K562 (cell line): ENCODE measurements around the gene GCK. TPM values are rescaled to one million over a fixed set of nuclear protein-coding genes. Genes with fewer than 3 reads are reported as not detected.

ENCODE experiments used
- ATAC-seq: fragments of 200-7000 bp; cut with Tn5 transposase; 3 replicates; pipeline ENCODE4 v1.9.1; 2020; ENCODE audit warnings: moderate library complexity
- BruUV-seq: library from RNA; stranded (reverse); fragments of 400-500 nt; replicated peaks from 2 replicates; lab custom pipeline; 2021; lab: Mats Ljungman, UMichigan
- CTCF ChIA-PET: fragments of 300-600 bp; formaldehyde crosslinking; extraction: SDS; loops from one replicate; lab custom pipeline; 2021; ENCODE audit warnings: low intra/inter-chr PET ratio; lab: Yijun Ruan, JAX
- POLR2A ChIA-PET: fragments of 300-600, 350-650 bp; sonication (Branson Sonifier 250); formaldehyde crosslinking; extraction: SDS; loops from one replicate; lab custom pipeline; 2021; ENCODE audit warnings: antibody characterized with exemption, inconsistent platforms; lab: Yijun Ruan, JAX
- DNase-seq, 4 experiments: peaks; one replicate each; pipeline versions ENCODE4 v3.0.0 to v3.0.0-alpha.2; 2011 to 2018; ENCODE audit warnings: low spot score in 3 of 4, mixed read lengths in 3 of 4; ENCODE audit errors: extremely low read depth in 1 of 4
- FAIRE-seq: peaks from 2 replicates; lab custom pipeline; 2011; peaks lifted over from hg19 to GRCh38; lab: Jason Lieb, UNC
- H2AFZ ChIP-seq: 2 replicates; pipeline ENCODE4 v1.6.0; 2011; ENCODE audit warnings: low read depth, low read length, control low read depth, inconsistent platforms
- H3K27ac ChIP-seq: fragments of 200-600 bp; 3 replicates; pipeline ENCODE4 v1.8.0; 2011; ENCODE audit warnings: low read depth, mild to moderate bottlenecking, control low read depth, inconsistent platforms, low read length, moderate library complexity, mixed read lengths; ENCODE audit errors: extremely low read depth
- H3K27me3 ChIP-seq, 2 experiments: fragments of 300-600 bp in 1 of 2; 2 replicates in 1 of 2; 3 replicates in 1 of 2; pipeline versions ENCODE4 v1.6.0 to v1.8.0; 2011; ENCODE audit warnings: inconsistent platforms in 2 of 2, low read length in 2 of 2, mild to moderate bottlenecking in 1 of 2, mixed read lengths in 1 of 2, moderate library complexity in 1 of 2; ENCODE audit not compliant: control insufficient read depth in 2 of 2, insufficient read depth in 2 of 2
- H3K36me3 ChIP-seq: fragments of 300-600 bp; 3 replicates; pipeline ENCODE4 v1.8.0; 2011; ENCODE audit warnings: mild to moderate bottlenecking, low read length, inconsistent platforms; ENCODE audit not compliant: control insufficient read depth, insufficient read depth
- H3K4me1 ChIP-seq, 2 experiments: fragments of 200-600 bp in 1 of 2; replicated peaks in 1 of 2; 2 replicates in 1 of 2; 3 replicates in 1 of 2; pipeline versions ENCODE4 v1.5.1 to v1.8.0; 2011; ENCODE audit warnings: inconsistent platforms in 2 of 2, low read length in 2 of 2, mild to moderate bottlenecking in 1 of 2, mixed read lengths in 1 of 2, moderate library complexity in 1 of 2; ENCODE audit not compliant: control insufficient read depth in 2 of 2, insufficient read depth in 2 of 2
- H3K4me2 ChIP-seq: 2 replicates; pipeline ENCODE4 v1.6.1; 2011; ENCODE audit warnings: low read length, control low read depth, inconsistent platforms, mixed read lengths; ENCODE audit not compliant: insufficient read depth
- H3K4me3 ChIP-seq: fragments of 200-600 bp; sonication (generic), shearing (Covaris generic); 2 replicates; pipeline ENCODE4 v1.5.1; 2016; ENCODE audit warnings: control low read depth, inconsistent platforms
- H3K79me2 ChIP-seq: fragments of 200-600 bp; 3 replicates; pipeline ENCODE4 v1.8.0; 2011; ENCODE audit warnings: low read length, inconsistent platforms; ENCODE audit not compliant: control insufficient read depth, insufficient read depth
- H3K9ac ChIP-seq, 2 experiments: 2 replicates each; pipeline versions ENCODE4 v1.6.0 to v1.6.1; 2011; ENCODE audit warnings: low read depth in 2 of 2, low read length in 2 of 2, control low read depth in 1 of 2, inconsistent platforms in 1 of 2, mild to moderate bottlenecking in 1 of 2, mixed read lengths in 1 of 2; ENCODE audit not compliant: insufficient read depth in 1 of 2
- H3K9me1 ChIP-seq: one replicate; pipeline ENCODE4 v1.6.0; 2011; ENCODE audit warnings: inconsistent platforms, mild to moderate bottlenecking, low read length, moderate library complexity; ENCODE audit not compliant: control insufficient read depth, insufficient read depth
- H3K9me3 ChIP-seq: replicated peaks from 2 replicates; pipeline ENCODE4 v1.5.1; 2011; ENCODE audit warnings: low read depth, low read length, inconsistent platforms; ENCODE audit not compliant: control insufficient read depth, insufficient read depth
- H4K20me1 ChIP-seq: replicated peaks from 2 replicates; pipeline ENCODE4 v1.6.1; 2011; ENCODE audit warnings: low read length, inconsistent platforms, mixed read lengths; ENCODE audit not compliant: control insufficient read depth, insufficient read depth
- POLR2H ChIP-seq: IDR thresholded peaks from 2 replicates; pipeline ENCODE4 v1.6.1; 2016; ENCODE audit warnings: missing genetic modification characterization, low read depth, mild to moderate bottlenecking, control low read depth, missing compliant biosample characterization, moderate library complexity
- RAD21 ChIP-seq, 2 experiments: fragments of 250-450 bp in 1 of 2; fragments of 450-650 bp in 1 of 2; sonication (Bioruptor Pico) in 1 of 2; formaldehyde crosslinking in 1 of 2; IDR thresholded peaks in 1 of 2; conservative IDR thresholded peaks in 1 of 2; 2 replicates each; pipeline versions ENCODE4 v1.4.0 to v1.8.0; 2020 to 2022; ENCODE audit warnings: mild to moderate bottlenecking in 2 of 2, moderate library complexity in 1 of 2
- USF1 ChIP-seq: sonication (generic); formaldehyde crosslinking; IDR thresholded peaks from 2 replicates; pipeline ENCODE4 v1.9.0; 2022; ENCODE audit warnings: mild to moderate bottlenecking, missing genetic modification reagents
- ZBTB40 ChIP-seq, 2 experiments: fragments of 450-650 bp in 1 of 2; sonication (generic) in 1 of 2; formaldehyde crosslinking in 1 of 2; IDR thresholded peaks; 2 replicates each; pipeline versions ENCODE4 v1.7.1 to v1.9.0; 2016 to 2022; ENCODE audit warnings: inconsistent platforms in 1 of 2, mild to moderate bottlenecking in 1 of 2, missing genetic modification reagents in 1 of 2
- ZNF165 ChIP-seq: fragments of 250-450 bp; sonication (Bioruptor Pico); IDR thresholded peaks from 2 replicates; pipeline ENCODE4 v1.4.0; 2020; ENCODE audit warnings: borderline replicate concordance
- ZNF445 ChIP-seq: fragments of 250-450 bp; sonication (Bioruptor Pico); IDR thresholded peaks from 2 replicates; pipeline ENCODE4 v1.4.0; 2020; ENCODE audit warnings: low read depth, mild to moderate bottlenecking, moderate library complexity
- WGBS: fragments of 100-300 bp; shearing (Covaris generic); methylation state at CpG from one replicate; pipeline ENCODE4 v1.1.6; 2016; ENCODE audit warnings: low coverage, mixed read lengths; ENCODE audit not compliant: insufficient coverage; ENCODE audit errors: missing lambda C conversion rate; 5-methylcytosine and 5-hydroxymethylcytosine counted together
- in situ Hi-C: fragments of 300-500 bp; cut with MboI; formaldehyde crosslinking; loops from 4 replicates; pipeline ENCODE4 v1.15.0; 2018; ENCODE audit warnings: inconsistent platforms, mixed read lengths
- intact Hi-C: fragments of 100-400 bp; cut with micrococcal nuclease; formaldehyde crosslinking; loops from 2 replicates; pipeline ENCODE4 v1.14.2; 2022
- polyA plus RNA-seq, 8 experiments: library from polyadenylated mRNA; depleted of rRNA in 4 of 8; stranded (reverse) in 5 of 8; unstranded in 3 of 8; fragments of >200 nt; fragmentation: Nextera tagmentation in 2 of 8; fragmentation: Illumina TruSeq in 1 of 8; extraction: Ambion mirVana in 2 of 8; extraction: Trizol in 1 of 8; gene quantifications; 2 replicates each; pipeline versions ENCODE4 v1.2.1 to v1.2.3, GENCODE V29; 2011 to 2014; ENCODE audit warnings: inconsistent platforms in 1 of 8, missing spikeins in 1 of 8
- total RNA-seq, 7 experiments: library from RNA; depleted of rRNA in 6 of 7; stranded (reverse); fragments of >200 nt in 6 of 7; fragmentation: Illumina TruSeq in 2 of 7; extraction: Trizol in 2 of 7; gene quantifications; 2 replicates each; pipeline versions ENCODE4 v1.2.1 to v1.2.3, GENCODE V29; 2011 to 2021; ENCODE audit warnings: low replicate concordance in 1 of 7

The GCK gene
- total and polyA plus RNA-seq, 9 of the 15 experiments (the other 6 are each of a cell fraction or from before 2014, with no cell fraction given) = 0.11 to 0.55 (median 0.16) TPM; not detected in 3

GRCh38 chr7:44216521-44217222 lies 27.4 kb upstream of the GCK start (continued):
- TF ChIP-seq ZNF165 (CRISPR knock-in tag) = no peak

DNA sequence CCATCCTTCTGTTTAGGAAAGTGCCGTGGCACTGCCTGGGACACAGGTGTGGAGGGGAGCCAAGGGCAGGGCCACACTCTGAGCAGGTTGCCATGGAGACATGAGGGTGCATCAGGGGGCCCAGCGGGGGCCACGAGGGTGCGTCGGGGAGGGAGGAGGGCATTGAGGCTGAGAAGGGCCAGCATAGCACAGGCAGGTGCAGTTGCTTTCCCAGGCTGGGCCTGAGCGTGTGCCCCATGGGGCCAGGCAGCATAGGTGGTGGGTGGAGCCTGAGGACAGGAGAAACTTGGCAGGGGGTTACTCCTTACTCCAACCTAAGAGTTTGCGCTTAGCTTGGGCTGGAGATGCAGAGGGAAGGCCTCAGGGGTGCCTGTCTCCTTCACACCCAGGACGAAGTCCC lies 26.8 kb upstream of the GCK start:
- FAIRE-seq = no peak
- H3K79me2 ChIP-seq = no peaks in the 10 kb centered on the region
- DNase-seq = no peak
- in situ Hi-C loops = no loop called here
- H3K9me1 ChIP-seq = peaks cover 9% of the 10 kb centered on the region
- CTCF ChIA-PET = interaction anchor here (0.6 kb wide), 1 partner anchor 313 kb away, joined by 5 read pairs; no protein-coding TSS in a partner anchor
- no peak for ATAC-seq
- intact Hi-C loops = no loop called here
- no peak overlapping the region for H3K27ac ChIP-seq
- TF ChIP-seq RAD21 (CRISPR knock-in tag; conservative IDR thresholded peaks at IDR 0.05 in 1 of 2, IDR thresholded peaks at IDR 0.05 in 1 of 2) (no peak), USF1 (CRISPR knock-in tag) (no peak), ZNF445 (CRISPR knock-in tag) (no peak), POLR2H (no peak), ZBTB40 (IDR thresholded peaks at IDR 0.05) (no peak), ZBTB40 (CRISPR knock-in tag; IDR thresholded peaks at IDR 0.05) (no peak)
- peaks cover 23% of the 10 kb centered on the region; the same call in 2 of the 3 replicates for H3K36me3 ChIP-seq
- no peaks in the 10 kb centered on the region for H3K27me3 ChIP-seq
- no peak overlapping the region for H2AFZ ChIP-seq
- POLR2A ChIA-PET = interaction anchor here (1.1 kb wide), 1 partner anchor 62 kb away, joined by 4 read pairs; no protein-coding TSS in a partner anchor
- H3K4me1 ChIP-seq = peaks cover 13 to 61% of the 10 kb centered on the region in 2 experiments; a peak in 4 of 5 replicates
- no peaks in the 10 kb centered on the region for H3K9me3 ChIP-seq
- peak overlapping the region in 1 of 2 experiments; percentile 3; a peak in 1 of 4 replicates for H3K9ac ChIP-seq
- peaks cover 15% of the 10 kb centered on the region for H4K20me1 ChIP-seq
- no TSS peak for BruUV-seq
- H3K4me3 ChIP-seq = no peak overlapping the region
- H3K4me2 ChIP-seq = no peak overlapping the region
- whole genome bisulfite sequencing = 41% methylated on average over 8 of the region's 8 CpGs
